Large intestine (tissue), 3 donors: ENCODE measurements around the gene PTPRG. TPM values are rescaled to one million over a fixed set of nuclear protein-coding genes. Genes with fewer than 3 reads are reported as not detected.

Experiments used
- DNase-seq, 2 donors: peaks; one replicate each; pipeline versions ENCODE4 v3.0.0 to v3.0.0-alpha.2; 2013
- H3K27ac ChIP-seq: one replicate; pipeline ENCODE4 v1.5.1; 2013; ENCODE audit warnings: low read length
- H3K27me3 ChIP-seq: 2 replicates; pipeline ENCODE4 v1.6.1; 2013; ENCODE audit warnings: low read length; ENCODE audit not compliant: control insufficient read depth, insufficient read depth
- H3K36me3 ChIP-seq: 2 replicates; pipeline ENCODE4 v1.6.1; 2013; ENCODE audit warnings: low read length; ENCODE audit not compliant: control insufficient read depth, insufficient read depth
- H3K4me1 ChIP-seq: one replicate; pipeline ENCODE4 v1.6.1; 2013; ENCODE audit warnings: low read length; ENCODE audit not compliant: control insufficient read depth, insufficient read depth
- H3K4me3 ChIP-seq: one replicate; pipeline ENCODE4 v1.5.1; 2013; ENCODE audit warnings: low read length
- H3K9me3 ChIP-seq: one replicate; pipeline ENCODE4 v1.6.1; 2013; ENCODE audit warnings: mild to moderate bottlenecking, low read depth, low read length, moderate library complexity; ENCODE audit not compliant: control insufficient read depth
- WGBS: methylation state at CpG from one replicate; pipeline ENCODE4 v1.1.5; 2013; ENCODE audit warnings: low lambda C conversion rate; ENCODE audit not compliant: insufficient coverage; 5-methylcytosine and 5-hydroxymethylcytosine counted together
- polyA plus RNA-seq: library from polyadenylated mRNA; unstranded; fragments of 120-200 nt; gene quantifications from one replicate; pipeline ENCODE4 v1.2.1, GENCODE V29; 2013

The PTPRG gene
- polyA plus RNA-seq, 1 donor, result 18.3 TPM

DNA sequence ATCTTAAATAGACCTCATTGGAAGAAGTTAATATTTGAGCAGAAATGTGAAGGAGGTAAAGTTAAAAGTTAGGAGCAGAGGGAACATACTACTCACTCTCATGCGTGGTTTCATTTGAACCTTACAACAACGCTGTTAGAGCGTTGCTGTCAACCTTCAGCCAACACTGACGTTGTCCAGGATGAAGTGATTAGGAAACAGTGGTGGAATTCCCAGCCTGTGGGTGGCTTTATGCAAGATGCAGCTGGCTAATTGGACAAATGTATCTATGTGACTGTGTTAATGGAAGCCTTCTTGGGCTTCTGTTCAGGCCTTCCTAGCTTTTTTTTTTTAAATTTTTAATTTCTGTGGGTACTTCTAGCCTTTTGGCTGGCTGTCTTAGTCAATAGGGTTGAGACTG, 40.5 kb downstream of the PTPRG start:
- Histone ChIP-seq H3K9me3 (no peaks in the 10 kb centered on the region), H3K27me3 (no peaks in the 10 kb centered on the region), H3K27ac (no peak overlapping the region), H3K4me1 (no peaks in the 10 kb centered on the region), H3K4me3 (no peak overlapping the region), H3K36me3 (peaks cover 3% of the 10 kb centered on the region)
- WGBS, result no CpG with 5 or more reads among the region's 4 CpGs
- no peak for DNase-seq

DNA sequence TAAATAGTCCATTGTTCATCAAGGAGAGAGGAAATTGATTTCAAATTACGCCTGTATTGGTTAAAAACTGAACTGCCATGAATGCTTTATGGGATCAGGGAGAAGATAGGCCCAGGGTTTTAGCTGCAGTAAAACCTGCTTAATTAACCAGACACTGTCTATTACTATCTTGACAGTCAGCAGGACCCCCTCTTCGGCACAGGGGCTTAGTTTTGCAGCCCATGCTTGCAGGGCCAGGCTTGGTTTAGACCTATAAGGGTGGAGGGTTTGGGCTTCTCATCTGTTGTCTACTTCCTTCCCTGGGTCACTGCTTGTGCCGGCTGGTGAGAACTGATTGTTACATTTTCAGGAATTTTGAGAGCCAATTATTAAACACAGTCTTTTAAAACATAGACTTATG, 41.1 kb downstream of the PTPRG start:
- Histone ChIP-seq H3K27me3 (no peaks in the 10 kb centered on the region), H3K36me3 (peaks cover 3% of the 10 kb centered on the region), H3K4me3 (no peak overlapping the region), H3K4me1 (no peaks in the 10 kb centered on the region), H3K27ac (no peak overlapping the region), H3K9me3 (no peaks in the 10 kb centered on the region)
- DNase-seq, result no peak
- WGBS, result 100% methylated on average over 1 of the region's 3 CpGs

DNA sequence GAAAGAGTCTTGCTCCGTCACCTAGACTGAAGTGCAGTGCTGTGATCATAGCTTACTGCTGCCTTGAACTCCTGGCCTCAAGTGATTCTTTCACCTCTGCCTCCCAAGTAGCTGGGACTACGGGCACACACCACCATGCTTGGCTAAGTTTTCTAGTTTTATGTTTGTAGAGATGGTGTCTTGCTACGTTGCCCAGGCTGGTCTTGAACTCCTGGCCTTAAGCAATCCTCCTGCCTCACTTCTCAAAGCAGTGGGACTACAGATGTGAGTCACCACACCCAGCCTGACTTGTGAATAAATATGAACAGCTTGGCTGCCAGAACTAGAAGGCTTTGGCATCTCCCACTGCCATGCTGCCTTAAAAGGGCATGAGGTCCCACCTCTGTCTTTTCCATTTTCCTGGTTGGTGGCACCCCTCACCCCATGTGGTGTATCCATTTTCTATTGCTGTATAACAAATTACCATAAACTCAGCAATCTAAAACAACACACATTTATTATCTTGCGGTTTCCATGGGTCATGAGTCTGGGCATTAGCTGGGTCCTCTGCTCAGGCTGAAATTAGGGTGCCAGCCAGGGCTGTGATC, 44.3 kb downstream of the PTPRG start:
- H3K4me3 ChIP-seq, result no peak overlapping the region
- no peaks in the 10 kb centered on the region for H3K27me3 ChIP-seq
- H3K36me3 ChIP-seq, result peaks cover 3% of the 10 kb centered on the region
- no peak for DNase-seq
- no peaks in the 10 kb centered on the region for H3K4me1 ChIP-seq
- no peaks in the 10 kb centered on the region for H3K9me3 ChIP-seq
- WGBS, result no CpG with 5 or more reads among the region's 4 CpGs
- H3K27ac ChIP-seq, result no peak overlapping the region

DNA sequence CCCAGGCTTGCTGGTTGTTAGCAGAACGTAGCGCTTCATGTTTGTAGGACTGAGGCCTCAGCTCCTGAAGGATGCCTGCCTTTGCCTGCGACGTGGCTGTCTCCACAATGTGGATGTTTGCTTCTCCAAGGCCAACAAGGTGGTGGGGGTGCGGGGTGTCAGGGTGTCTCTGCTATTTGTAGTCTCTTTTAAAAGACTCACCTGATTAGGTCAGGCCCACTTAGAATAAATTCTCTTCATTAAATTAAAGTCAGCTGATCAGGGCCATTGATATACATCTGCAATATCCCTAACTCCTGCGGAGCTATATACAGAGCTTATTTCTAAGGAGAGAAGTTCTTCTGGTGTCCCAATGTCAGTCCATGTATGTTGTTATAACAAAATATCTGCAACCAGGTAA, 44.8 kb downstream of the PTPRG start:
- WGBS, result no CpG with 5 or more reads among the region's 6 CpGs
- no peaks in the 10 kb centered on the region for H3K27me3 ChIP-seq
- H3K27ac ChIP-seq, result no peak overlapping the region
- H3K36me3 ChIP-seq, result peaks cover 3% of the 10 kb centered on the region
- DNase-seq, result no peak
- no peaks in the 10 kb centered on the region for H3K9me3 ChIP-seq
- H3K4me3 ChIP-seq, result no peak overlapping the region
- H3K4me1 ChIP-seq, result no peaks in the 10 kb centered on the region

DNA sequence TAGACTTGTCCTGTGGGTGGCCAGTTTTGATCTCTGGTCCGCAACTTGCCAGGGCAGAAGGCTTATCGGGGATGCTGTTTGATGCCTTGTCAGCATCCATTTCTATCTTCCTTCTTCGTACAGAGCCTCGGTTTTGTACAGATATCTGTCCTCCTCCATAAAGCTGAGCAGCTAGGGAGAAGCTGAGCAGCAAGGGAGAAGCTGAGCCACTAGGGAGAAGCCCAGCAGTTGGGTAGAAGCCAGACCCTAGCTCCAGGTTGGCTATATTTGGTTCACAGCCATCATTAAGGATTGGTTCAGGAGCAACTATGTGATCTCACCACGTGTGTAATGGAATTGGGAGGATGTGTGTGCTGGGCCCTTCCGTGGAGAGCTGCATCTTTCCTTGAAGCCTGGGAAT, 46.7 kb downstream of the PTPRG start:
- WGBS, result 100% methylated on average over 1 of the region's 6 CpGs
- Histone ChIP-seq H3K4me3 (no peak overlapping the region), H3K27ac (no peak overlapping the region), H3K9me3 (no peaks in the 10 kb centered on the region), H3K27me3 (no peaks in the 10 kb centered on the region), H3K36me3 (peaks cover 3% of the 10 kb centered on the region), H3K4me1 (no peaks in the 10 kb centered on the region)
- DNase-seq, result no peak

DNA sequence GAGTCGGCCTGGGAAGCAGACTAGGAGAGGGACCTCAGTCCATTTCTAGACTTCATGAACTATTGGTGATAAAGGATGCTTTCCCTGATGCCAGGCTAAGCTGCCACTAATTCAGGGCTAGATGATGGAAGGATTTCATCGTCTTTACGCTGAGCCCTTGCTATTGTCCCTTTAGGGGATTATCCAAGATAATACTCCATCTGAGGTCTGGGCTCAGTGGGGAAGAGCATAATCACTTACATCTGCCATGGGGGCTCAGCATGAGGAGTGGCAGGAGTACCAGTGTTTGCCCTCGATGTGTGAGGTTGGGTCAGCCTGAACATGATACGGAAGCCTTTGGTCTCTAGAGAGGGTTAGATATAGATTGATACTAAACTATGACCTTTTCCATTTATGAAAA, 47.3 kb downstream of the PTPRG start:
- no CpG with 5 or more reads among the region's 5 CpGs for WGBS

DNA sequence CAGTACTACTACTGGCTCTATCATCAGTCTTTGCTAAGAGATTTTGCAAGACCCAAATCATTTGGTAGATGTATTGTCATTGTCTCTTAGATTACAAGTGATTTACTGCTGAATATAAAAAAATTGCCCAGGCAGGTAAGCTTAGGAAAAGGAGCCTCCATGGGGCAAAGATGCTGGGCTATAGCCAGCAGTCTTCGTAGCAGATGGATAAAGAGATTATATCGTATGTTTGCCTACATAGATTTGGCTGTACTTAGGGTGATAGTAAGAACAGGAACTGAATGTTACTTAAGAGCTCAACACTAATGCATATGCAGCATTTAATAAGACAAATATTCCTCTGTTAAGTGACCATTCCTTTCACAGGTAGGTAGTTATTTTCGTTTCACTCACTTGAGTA, 48.9 kb downstream of the PTPRG start:
- H3K9me3 ChIP-seq, result no peaks in the 10 kb centered on the region
- H3K27ac ChIP-seq, result no peak overlapping the region
- H3K27me3 ChIP-seq, result no peaks in the 10 kb centered on the region
- H3K36me3 ChIP-seq, result peaks cover 3% of the 10 kb centered on the region
- no peak overlapping the region for H3K4me3 ChIP-seq
- DNase-seq, result no peak
- 71% methylated on average over 2 of the region's 3 CpGs for WGBS
- H3K4me1 ChIP-seq, result no peaks in the 10 kb centered on the region

More for the DNA sequence above, 47.3 kb downstream of the PTPRG start:
- peaks cover 3% of the 10 kb centered on the region for H3K36me3 ChIP-seq
- no peaks in the 10 kb centered on the region for H3K9me3 ChIP-seq
- H3K27ac ChIP-seq, result no peak overlapping the region
- no peaks in the 10 kb centered on the region for H3K27me3 ChIP-seq
- no peak overlapping the region for H3K4me3 ChIP-seq
- no peak for DNase-seq
- no peaks in the 10 kb centered on the region for H3K4me1 ChIP-seq

DNA sequence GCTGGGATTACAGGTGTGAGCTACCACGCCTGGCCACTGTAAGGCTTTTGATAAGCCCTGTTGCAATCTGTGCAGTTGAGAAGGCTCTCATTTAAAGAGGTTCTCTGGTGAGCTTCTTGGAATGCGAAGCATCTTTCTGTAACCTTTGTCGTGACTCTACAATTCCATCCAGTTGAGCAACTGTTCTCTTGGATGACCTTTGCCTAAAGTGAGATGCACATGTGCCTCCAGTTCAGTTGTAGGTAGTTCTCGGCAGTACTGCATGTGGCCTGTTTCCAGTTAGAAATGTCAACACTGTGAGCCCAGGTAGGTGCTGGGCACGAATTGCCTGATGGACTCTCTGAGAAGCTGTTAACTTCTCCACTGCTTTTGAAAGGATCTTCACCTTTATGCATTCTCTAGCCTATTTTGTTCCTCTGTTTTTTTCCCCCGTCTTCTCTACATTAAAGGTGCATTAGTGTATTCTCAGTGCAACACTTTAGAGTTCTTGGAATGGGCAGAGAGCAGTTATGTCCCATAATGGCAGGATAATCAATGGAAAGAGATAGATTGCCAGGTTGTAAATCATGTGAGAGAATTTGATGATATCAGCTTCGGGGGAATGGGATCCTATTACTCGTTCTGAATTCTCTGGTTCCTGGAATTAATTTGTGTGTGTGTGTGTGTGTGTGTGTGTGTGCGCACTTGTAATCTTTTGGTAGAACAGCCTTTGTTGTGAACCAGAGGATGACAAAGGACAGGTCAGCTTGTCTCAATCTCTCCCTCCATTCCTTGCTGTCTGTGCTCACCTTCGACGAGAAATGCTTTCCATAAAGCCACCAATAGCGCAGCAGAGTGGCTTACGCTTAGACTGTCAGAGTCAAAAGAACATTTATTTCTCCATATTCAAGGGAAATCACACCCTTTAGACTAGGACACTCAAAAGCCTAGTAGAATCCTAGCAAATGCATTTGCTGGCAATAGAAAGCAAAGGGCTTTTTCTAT, 51.1 kb downstream of the PTPRG start:
- no peaks in the 10 kb centered on the region for H3K36me3 ChIP-seq

DNA sequence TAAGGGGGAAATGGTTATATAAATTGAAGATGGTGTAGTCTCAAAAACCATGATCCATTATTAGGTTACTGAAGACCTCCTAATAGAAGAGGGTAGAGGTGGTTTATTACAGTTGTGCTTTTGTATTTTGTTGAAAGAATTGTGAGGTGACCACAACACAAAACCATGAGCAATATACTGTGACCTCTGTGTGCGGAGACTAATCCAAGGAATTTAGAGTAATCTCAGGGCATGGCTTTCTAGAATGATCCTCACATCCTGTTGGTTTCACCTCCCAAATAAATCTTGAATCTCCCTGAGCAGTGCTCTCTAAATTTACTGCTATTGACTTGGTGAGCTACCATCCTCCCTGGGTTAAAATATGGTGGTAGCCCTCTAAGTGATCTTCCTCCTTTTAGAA, 52.3 kb downstream of the PTPRG start:
- no peak for DNase-seq
- Histone ChIP-seq H3K4me1 (peaks cover 14% of the 10 kb centered on the region), H3K4me3 (no peak overlapping the region), H3K27me3 (no peaks in the 10 kb centered on the region), H3K36me3 (no peaks in the 10 kb centered on the region), H3K9me3 (no peaks in the 10 kb centered on the region), H3K27ac (no peak overlapping the region)
- WGBS, result no CpG with 5 or more reads among the region's 1 CpG

More for the DNA sequence above, 51.1 kb downstream of the PTPRG start:
- Histone ChIP-seq H3K4me1 (peaks cover 9% of the 10 kb centered on the region), H3K9me3 (no peaks in the 10 kb centered on the region), H3K27me3 (no peaks in the 10 kb centered on the region), H3K4me3 (no peak overlapping the region), H3K27ac (no peak overlapping the region)
- DNase-seq, result no peak
- WGBS, result 83% methylated on average over 1 of the region's 13 CpGs

DNA sequence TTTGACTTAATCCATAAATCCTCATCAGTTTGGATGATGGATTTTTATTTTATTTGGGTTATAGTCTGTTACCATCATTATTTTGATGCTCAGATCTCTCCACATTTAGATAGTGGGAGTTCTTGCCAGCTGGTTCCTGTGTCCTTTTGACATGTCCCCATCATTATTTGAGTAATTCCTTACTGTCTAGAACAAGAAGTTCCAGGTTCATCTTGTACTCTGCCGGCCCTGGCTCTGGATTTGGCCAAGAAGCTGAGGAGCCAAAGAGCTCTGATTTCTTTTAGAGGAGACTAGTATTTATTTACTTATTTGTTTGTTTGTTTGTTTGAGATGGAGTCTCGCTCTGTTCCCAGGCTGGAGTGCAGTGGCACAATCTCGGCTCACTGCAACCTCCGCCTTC, 54.3 kb downstream of the PTPRG start:
- Histone ChIP-seq H3K9me3 (no peaks in the 10 kb centered on the region), H3K4me3 (no peak overlapping the region), H3K27me3 (no peaks in the 10 kb centered on the region), H3K4me1 (peaks cover 14% of the 10 kb centered on the region), H3K36me3 (no peaks in the 10 kb centered on the region), H3K27ac (no peak overlapping the region)
- DNase-seq, result no peak
- WGBS, result no CpG with 5 or more reads among the region's 4 CpGs
